Naive thymus-derived CD4-positive, alpha-beta T cell (primary cell): ENCODE data around the gene PHEX. TPM values are rescaled to one million over a fixed set of nuclear protein-coding genes. Genes with fewer than 3 reads are reported as not detected.
A peak's percentile ranks its signal among the peaks of the same experiment; 100 is the strongest.

Experiments used
- ATAC-seq: fragments of 150-1000 bp; cut with Tn5 transposase; 2 replicates; pipeline ENCODE4 v1.10.0; 2021; ENCODE audit warnings: mild to moderate bottlenecking, moderate library complexity
- CTCF ChIA-PET: fragments of 350-600 bp; sonication (Branson Sonifier 250); formaldehyde crosslinking; loops from one replicate; lab custom pipeline; 2021; ENCODE audit warnings: antibody characterized with exemption; lab: Charles Lee
- POLR2A ChIA-PET: fragments of 350-600 bp; sonication (Branson Sonifier 250); formaldehyde crosslinking; loops from one replicate; lab custom pipeline; 2021; ENCODE audit warnings: antibody characterized with exemption, inconsistent platforms; lab: Charles Lee
- DNase-seq, 9 donors: peaks; one replicate each; pipeline versions ENCODE4 v3.0.0 to v3.0.0-alpha.2; 2020 to 2022; ENCODE audit warnings: mixed read lengths in 1 of 9
- H3K27ac ChIP-seq: one replicate; pipeline ENCODE4 v1.7.0; 2013; ENCODE audit warnings: mild to moderate bottlenecking, low read depth, low read length, moderate library complexity
- H3K27me3 ChIP-seq, 2 donors: one replicate each; pipeline ENCODE4 v1.7.0; 2013; ENCODE audit warnings: low read length in 2 of 2, mild to moderate bottlenecking in 2 of 2, moderate library complexity in 2 of 2; ENCODE audit not compliant: control insufficient read depth in 2 of 2, insufficient read depth in 2 of 2
- H3K36me3 ChIP-seq, 3 experiments: 1 replicate in 2 of 3; 2 replicates in 1 of 3; pipeline ENCODE4 v1.7.0; 2013; ENCODE audit warnings: low read length in 3 of 3, mild to moderate bottlenecking in 3 of 3, moderate library complexity in 1 of 3; ENCODE audit not compliant: insufficient read depth in 3 of 3, control insufficient read depth in 2 of 3
- H3K4me1 ChIP-seq, 2 donors: one replicate each; pipeline ENCODE4 v1.7.0; 2013; ENCODE audit warnings: low read length in 2 of 2, mild to moderate bottlenecking in 2 of 2, moderate library complexity in 1 of 2; ENCODE audit not compliant: control insufficient read depth in 2 of 2, insufficient read depth in 2 of 2
- H3K4me3 ChIP-seq: 2 replicates; pipeline ENCODE4 v1.7.0; 2013; ENCODE audit warnings: mild to moderate bottlenecking, low read length
- H3K9me3 ChIP-seq, 3 experiments: 1 replicate in 2 of 3; 2 replicates in 1 of 3; pipeline ENCODE4 v1.7.0; 2013; ENCODE audit warnings: low read length in 3 of 3; ENCODE audit not compliant: control insufficient read depth in 2 of 3
- H3K27ac Mint-ChIP-seq, 9 donors: one replicate each; pipeline ENCODE4 v1.8.0; 2020 to 2022; ENCODE audit warnings: mixed read lengths in 9 of 9, mild to moderate bottlenecking in 8 of 9, moderate library complexity in 5 of 9, inconsistent platforms in 2 of 9
- H3K27me3 Mint-ChIP-seq, 5 donors: one replicate each; pipeline ENCODE4 v1.8.0; 2021 to 2022; ENCODE audit warnings: mixed read lengths in 5 of 5, mild to moderate bottlenecking in 1 of 5
- H3K36me3 Mint-ChIP-seq, 5 donors: one replicate each; pipeline ENCODE4 v1.8.0; 2020 to 2022; ENCODE audit warnings: mixed read lengths in 5 of 5, mild to moderate bottlenecking in 3 of 5, inconsistent platforms in 1 of 5
- H3K4me1 Mint-ChIP-seq, 7 donors: one replicate each; pipeline ENCODE4 v1.8.0; 2020 to 2022; ENCODE audit warnings: mixed read lengths in 7 of 7, mild to moderate bottlenecking in 3 of 7, inconsistent platforms in 1 of 7
- H3K4me3 Mint-ChIP-seq, 10 donors: one replicate each; pipeline ENCODE4 v1.8.0; 2020 to 2022; ENCODE audit warnings: mild to moderate bottlenecking in 10 of 10, mixed read lengths in 10 of 10, moderate library complexity in 6 of 10, inconsistent platforms in 2 of 10
- H3K9me3 Mint-ChIP-seq, 11 donors: one replicate each; pipeline ENCODE4 v1.8.0; 2020 to 2022; ENCODE audit warnings: mixed read lengths in 11 of 11, mild to moderate bottlenecking in 4 of 11, inconsistent platforms in 1 of 11, moderate library complexity in 1 of 11
- intact Hi-C, 2 donors: fragments of 100-400 bp; cut with micrococcal nuclease; formaldehyde crosslinking; loops; one replicate each; pipeline ENCODE4 v1.15.1; 2023
- polyA plus RNA-seq, 2 donors: library from polyadenylated mRNA; unstranded; fragments of 300-500 nt; fragmentation: Illumina TruSeq; gene quantifications; one replicate each; pipeline ENCODE4 v1.2.3, GENCODE V29; 2021
- total RNA-seq, 6 experiments: library from RNA in 5 of 6; stranded (reverse) in 5 of 6; gene quantifications; 1 replicate in 5 of 6; 2 replicates in 1 of 6; pipeline ENCODE4 v1.2.3 and lab custom pipeline; 2021 to 2026

Gene PHEX
- total and polyA plus RNA-seq, 7 experiments from 2014 or later: 0.08 to 0.32 (median 0.12) TPM; not detected in 2

DNA sequence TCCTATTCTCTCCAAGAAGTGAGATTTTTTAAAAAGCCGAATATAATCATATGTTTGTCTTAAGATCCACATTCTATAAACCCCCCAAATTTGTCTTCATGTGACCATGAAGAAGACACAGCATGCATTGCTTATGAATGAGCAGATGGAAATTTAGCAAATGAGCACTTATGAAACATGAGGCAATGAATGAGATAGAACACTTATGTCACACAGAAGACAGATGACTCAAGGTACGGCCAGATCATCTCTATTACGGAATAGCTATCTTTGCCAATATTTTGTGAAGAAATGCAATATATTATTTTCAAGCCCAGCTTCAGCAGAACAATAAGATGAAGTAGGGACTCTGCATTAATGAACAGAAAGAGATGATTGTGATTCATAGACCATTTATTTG lies 21.4 kb downstream of the PHEX start:
- no peaks in the 10 kb centered on the region for H3K4me1 Mint-ChIP-seq
- ATAC-seq: no peak
- Histone ChIP-seq H3K27me3 (no peaks in the 10 kb centered on the region), H3K36me3 (no peaks in the 10 kb centered on the region), H3K27ac (no peak overlapping the region), H3K4me3 (no peak overlapping the region), H3K9me3 (no peaks in the 10 kb centered on the region), H3K4me1 (no peaks in the 10 kb centered on the region)
- DNase-seq: no peak
- H3K36me3 Mint-ChIP-seq: peaks cover 0 to 3% (median 0%) of the 10 kb centered on the region in 5 donors
- ChIA-PET CTCF (no interaction called here), POLR2A (no interaction called here)
- intact Hi-C loops: no loop called here
- no peaks in the 10 kb centered on the region for H3K9me3 Mint-ChIP-seq
- no peaks in the 10 kb centered on the region for H3K27me3 Mint-ChIP-seq
- H3K4me3 Mint-ChIP-seq: no peak overlapping the region
- no peak overlapping the region for H3K27ac Mint-ChIP-seq

DNA sequence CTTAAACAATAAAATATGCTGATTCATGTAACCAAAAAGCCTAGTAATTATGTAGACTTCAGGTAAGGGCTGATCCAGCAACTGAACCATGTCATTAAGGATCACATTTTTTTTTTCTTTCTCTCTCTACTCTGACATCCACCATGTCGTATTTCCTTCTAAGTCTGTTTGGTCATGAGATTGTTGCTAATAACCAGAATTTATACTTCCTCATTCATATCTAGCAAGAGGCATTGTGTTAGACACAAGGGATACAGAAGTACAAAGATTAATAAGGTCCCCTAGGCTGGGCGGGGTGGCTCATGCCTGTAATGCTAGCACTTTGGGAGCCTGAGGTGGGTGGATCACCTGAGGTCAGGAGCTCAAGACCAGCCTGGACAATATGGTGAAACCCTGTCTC lies 24.1 kb downstream of the PHEX start:
- ChIA-PET CTCF (no interaction called here), POLR2A (no interaction called here)
- H3K4me3 Mint-ChIP-seq: no peak overlapping the region
- intact Hi-C loops: no loop called here
- no peaks in the 10 kb centered on the region for H3K9me3 ChIP-seq
- no peaks in the 10 kb centered on the region for H3K4me1 ChIP-seq
- H3K27me3 Mint-ChIP-seq: no peaks in the 10 kb centered on the region
- no peaks in the 10 kb centered on the region for H3K27me3 ChIP-seq
- H3K4me1 Mint-ChIP-seq: peaks cover 0 to 15% (median 9%) of the 10 kb centered on the region in 7 donors
- H3K4me3 ChIP-seq: no peak overlapping the region
- DNase-seq (no peak), ATAC-seq (no peak)
- H3K36me3 Mint-ChIP-seq: peaks cover 0 to 3% (median 0%) of the 10 kb centered on the region in 5 donors
- H3K36me3 ChIP-seq: no peaks in the 10 kb centered on the region
- H3K27ac Mint-ChIP-seq: no peak overlapping the region
- H3K9me3 Mint-ChIP-seq: no peaks in the 10 kb centered on the region
- no peak overlapping the region for H3K27ac ChIP-seq

DNA sequence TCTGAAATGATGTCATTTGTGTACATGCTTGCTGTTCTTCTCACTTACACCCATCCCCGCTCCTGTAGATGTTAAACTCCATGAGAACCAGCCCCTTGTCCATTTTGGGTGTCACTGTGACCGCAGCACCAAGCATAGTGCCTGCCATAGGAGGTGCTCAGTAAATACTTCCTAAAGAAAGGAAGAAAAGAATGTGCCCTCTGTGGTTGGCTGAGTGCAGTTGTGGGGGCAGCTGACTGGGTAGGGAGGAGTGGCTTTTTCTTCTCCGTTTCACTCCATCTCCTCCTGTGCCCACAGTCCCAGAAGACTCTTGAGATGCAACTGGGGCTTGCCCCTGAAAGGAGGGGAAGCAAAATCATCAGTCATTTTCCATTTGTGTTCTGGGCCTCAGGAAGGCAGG lies 25.5 kb downstream of the PHEX start:
- no peak overlapping the region for H3K27ac Mint-ChIP-seq
- POLR2A ChIA-PET: no interaction called here
- Histone ChIP-seq H3K27me3 (no peaks in the 10 kb centered on the region), H3K4me1 (no peaks in the 10 kb centered on the region), H3K9me3 (no peaks in the 10 kb centered on the region), H3K4me3 (no peak overlapping the region), H3K36me3 (no peaks in the 10 kb centered on the region), H3K27ac (no peak overlapping the region)
- H3K36me3 Mint-ChIP-seq: peaks cover 0 to 3% (median 0%) of the 10 kb centered on the region in 5 donors
- intact Hi-C loops: no loop called here
- CTCF ChIA-PET: no interaction called here
- H3K4me1 Mint-ChIP-seq: peaks cover 0 to 15% (median 9%) of the 10 kb centered on the region in 7 donors
- no peaks in the 10 kb centered on the region for H3K9me3 Mint-ChIP-seq
- DNase-seq (no peak), ATAC-seq (no peak)
- no peaks in the 10 kb centered on the region for H3K27me3 Mint-ChIP-seq
- no peak overlapping the region for H3K4me3 Mint-ChIP-seq

DNA sequence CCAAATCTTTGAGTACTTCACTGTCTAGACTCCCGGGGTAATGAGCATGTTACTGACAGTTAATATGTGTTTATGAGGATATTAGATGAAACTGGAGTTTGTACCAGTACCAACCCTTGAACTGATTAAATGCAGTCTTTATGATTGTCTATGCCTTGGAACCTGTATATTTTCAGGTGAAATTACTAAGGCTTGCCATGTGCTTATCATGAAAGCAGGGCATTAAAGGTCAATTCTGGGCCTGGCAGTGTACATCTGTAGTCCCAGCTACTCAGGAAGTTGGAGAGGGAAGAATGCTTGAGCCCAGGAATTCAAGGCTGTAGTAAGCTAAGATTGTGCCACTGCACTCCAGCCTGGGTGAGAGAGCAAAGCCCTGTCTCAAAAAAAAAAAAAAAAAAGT lies 27.6 kb downstream of the PHEX start:
- Histone ChIP-seq H3K4me1 (no peaks in the 10 kb centered on the region), H3K4me3 (no peak overlapping the region), H3K9me3 (no peaks in the 10 kb centered on the region), H3K36me3 (no peaks in the 10 kb centered on the region), H3K27ac (no peak overlapping the region), H3K27me3 (no peaks in the 10 kb centered on the region)
- Mint-ChIP-seq H3K4me1 (peaks cover 0 to 24% (median 17%) of the 10 kb centered on the region in 7 donors), H3K36me3 (peaks cover 0 to 3% (median 0%) of the 10 kb centered on the region in 5 donors), H3K27ac (peak overlapping the region in 3 of 9 donors; percentile 39 to 80 (median 59)), H3K9me3 (no peaks in the 10 kb centered on the region), H3K27me3 (no peaks in the 10 kb centered on the region), H3K4me3 (no peak overlapping the region)
- intact Hi-C loops: no loop called here
- CTCF ChIA-PET: no interaction called here
- POLR2A ChIA-PET: no interaction called here
- no peak for DNase-seq
- ATAC-seq: no peak

DNA sequence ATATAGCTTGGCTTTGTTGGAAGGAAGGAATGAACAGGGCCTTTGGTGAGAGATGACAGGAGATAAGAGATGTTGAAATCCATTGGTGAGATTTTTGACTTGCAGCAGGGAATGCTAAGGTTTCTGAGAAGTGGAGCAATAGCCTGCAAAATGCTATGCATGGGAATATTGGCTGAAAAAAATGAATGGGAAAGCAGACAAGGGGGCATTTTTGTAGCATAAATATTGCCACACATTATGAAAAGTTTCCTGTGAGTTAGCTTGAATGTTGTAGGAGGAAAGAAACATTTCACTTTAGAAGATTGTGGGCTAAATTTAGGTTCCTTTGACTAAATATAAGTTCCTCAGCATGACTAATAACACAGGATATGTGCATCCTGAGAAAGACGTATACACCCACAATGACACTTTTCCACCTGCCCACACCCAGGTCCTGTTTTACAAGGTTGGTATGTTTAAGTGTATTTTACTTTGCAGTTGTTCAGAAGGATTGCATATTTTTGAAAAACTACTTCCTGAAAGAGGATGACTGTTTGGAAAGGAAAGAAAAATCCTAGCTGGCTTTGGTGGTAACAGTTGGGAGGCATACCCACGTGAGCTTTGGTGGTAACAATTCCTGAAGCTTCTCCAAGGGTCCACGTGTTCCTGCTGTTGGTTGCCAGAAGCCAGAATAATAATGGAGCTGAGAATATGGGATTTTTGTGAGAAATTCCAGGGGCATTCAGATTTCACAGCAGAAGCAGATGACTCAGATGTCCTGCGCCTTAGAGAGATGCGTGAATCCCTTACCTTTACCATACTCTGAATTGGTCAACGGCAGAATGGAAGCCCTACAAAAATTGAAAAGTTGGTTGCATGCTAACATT lies 28.5 kb downstream of the PHEX start:
- no peaks in the 10 kb centered on the region for H3K4me1 ChIP-seq
- Mint-ChIP-seq H3K9me3 (no peaks in the 10 kb centered on the region), H3K27me3 (no peaks in the 10 kb centered on the region), H3K4me1 (peaks cover 0 to 24% (median 17%) of the 10 kb centered on the region in 7 donors), H3K27ac (peak overlapping the region in 2 of 9 donors; percentile 39 to 80), H3K36me3 (peaks cover 0 to 3% (median 0%) of the 10 kb centered on the region in 5 donors), H3K4me3 (peak overlapping the region in 1 of 10 donors; percentile 64)
- no peak overlapping the region for H3K4me3 ChIP-seq
- H3K9me3 ChIP-seq: no peaks in the 10 kb centered on the region
- ATAC-seq (no peak), DNase-seq (peak in 1 of 9 donors; percentile 34)
- H3K27me3 ChIP-seq: no peaks in the 10 kb centered on the region
- no peaks in the 10 kb centered on the region for H3K36me3 ChIP-seq
- intact Hi-C loops: no loop called here
- H3K27ac ChIP-seq: no peak overlapping the region
- POLR2A ChIA-PET: no interaction called here
- CTCF ChIA-PET: no interaction called here

DNA sequence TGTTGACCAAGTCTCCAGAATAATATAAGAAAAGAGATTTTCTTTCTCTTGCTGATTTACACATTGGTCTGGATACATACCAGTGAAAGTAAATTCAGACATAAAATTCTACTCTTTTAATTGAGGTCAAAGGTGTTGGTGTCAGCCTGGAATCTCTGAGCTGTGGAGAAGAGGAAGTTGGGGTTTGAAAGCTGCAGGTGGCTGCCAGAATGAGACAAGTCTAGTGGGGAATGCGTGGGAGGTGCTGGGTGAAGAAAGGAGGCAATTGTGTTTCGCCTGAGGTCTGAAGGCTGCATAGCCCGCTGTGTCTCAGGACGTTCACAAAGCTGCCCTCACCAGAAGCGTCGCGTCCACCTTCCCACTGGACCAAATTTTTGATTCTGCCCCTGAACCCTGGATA lies 31.2 kb downstream of the PHEX start:
- Mint-ChIP-seq H3K27ac (peak overlapping the region in 2 of 9 donors; percentile 5 to 15), H3K4me1 (peaks cover 0 to 24% (median 17%) of the 10 kb centered on the region in 7 donors), H3K9me3 (no peaks in the 10 kb centered on the region), H3K36me3 (no peaks in the 10 kb centered on the region), H3K4me3 (no peak overlapping the region), H3K27me3 (no peaks in the 10 kb centered on the region)
- intact Hi-C loops: no loop called here
- ChIA-PET POLR2A (no interaction called here), CTCF (no interaction called here)
- DNase-seq: peak in 1 of 9 donors; percentile 35
- Histone ChIP-seq H3K27ac (no peak overlapping the region), H3K4me1 (no peaks in the 10 kb centered on the region), H3K36me3 (no peaks in the 10 kb centered on the region), H3K27me3 (no peaks in the 10 kb centered on the region), H3K4me3 (no peak overlapping the region), H3K9me3 (no peaks in the 10 kb centered on the region)
- no peak for ATAC-seq

DNA sequence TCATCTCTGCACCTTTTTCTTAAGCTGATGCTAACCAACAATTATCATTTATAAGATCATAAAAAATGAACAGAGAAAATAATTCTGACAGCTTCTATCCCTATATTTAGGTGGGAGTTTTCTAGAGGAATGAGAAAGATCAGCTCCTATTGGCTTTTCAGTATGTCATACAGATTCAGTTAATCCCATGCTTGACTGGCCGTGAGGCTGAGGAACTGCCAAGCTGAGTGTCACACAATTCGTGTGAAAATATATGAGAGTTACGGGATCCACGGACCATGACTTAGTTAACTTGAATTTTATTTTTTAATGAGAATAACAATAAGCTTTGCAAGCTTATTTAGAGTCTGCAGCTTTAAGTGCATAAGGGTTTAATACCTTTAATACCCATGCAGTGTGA lies 37.5 kb downstream of the PHEX start:
- Mint-ChIP-seq H3K27me3 (no peaks in the 10 kb centered on the region), H3K27ac (no peak overlapping the region), H3K4me1 (peaks cover 0 to 4% (median 0%) of the 10 kb centered on the region in 7 donors), H3K9me3 (no peaks in the 10 kb centered on the region), H3K36me3 (no peaks in the 10 kb centered on the region), H3K4me3 (no peak overlapping the region)
- Histone ChIP-seq H3K4me3 (no peak overlapping the region), H3K36me3 (no peaks in the 10 kb centered on the region), H3K27me3 (no peaks in the 10 kb centered on the region), H3K4me1 (no peaks in the 10 kb centered on the region), H3K9me3 (no peaks in the 10 kb centered on the region), H3K27ac (no peak overlapping the region)
- CTCF ChIA-PET: no interaction called here
- DNase-seq (no peak), ATAC-seq (no peak)
- intact Hi-C loops: no loop called here
- POLR2A ChIA-PET: no interaction called here
